IgD-negative memory B cell (primary cell): ENCODE data around the gene MOB1B. TPM values are rescaled to one million over a fixed set of nuclear protein-coding genes. Genes with fewer than 3 reads are reported as not detected.
"Not testable (repeated sequence)": the region's sequence is repeated elsewhere in the genome, so short reads cannot be mapped to it uniquely, and the experiment has no call there.

Source experiments
- H3K27ac Mint-ChIP-seq, 3 donors: one replicate each; pipeline ENCODE4 v1.8.0; 2020 to 2022; ENCODE audit warnings: mild to moderate bottlenecking in 3 of 3, mixed read lengths in 3 of 3, moderate library complexity in 1 of 3
- H3K27me3 Mint-ChIP-seq: one replicate; pipeline ENCODE4 v1.8.0; 2021; ENCODE audit warnings: mixed read lengths
- H3K36me3 Mint-ChIP-seq: one replicate; pipeline ENCODE4 v1.8.0; 2020; ENCODE audit warnings: mild to moderate bottlenecking, mixed read lengths
- H3K4me1 Mint-ChIP-seq, 3 donors: one replicate each; pipeline ENCODE4 v1.8.0; 2020 to 2022; ENCODE audit warnings: mixed read lengths in 3 of 3, mild to moderate bottlenecking in 1 of 3
- H3K4me3 Mint-ChIP-seq, 4 donors: one replicate each; pipeline ENCODE4 v1.8.0; 2020 to 2022; ENCODE audit warnings: mild to moderate bottlenecking in 4 of 4, mixed read lengths in 4 of 4, moderate library complexity in 3 of 4
- H3K9me3 Mint-ChIP-seq, 3 donors: one replicate each; pipeline ENCODE4 v1.8.0; 2020 to 2021; ENCODE audit warnings: mixed read lengths in 3 of 3, mild to moderate bottlenecking in 1 of 3
- polyA plus RNA-seq: library from polyadenylated mRNA; unstranded; fragments of 300-500 nt; fragmentation: Illumina TruSeq; gene quantifications from one replicate; pipeline ENCODE4 v1.2.3, GENCODE V29; 2021

The MOB1B gene
- polyA plus RNA-seq, 1 donor from 2014 or later, result 0.88 TPM

GRCh38 chr4:71027611-71028010 is 125.4 kb downstream of the MOB1B start:
- no peak overlapping the region for H3K4me3 Mint-ChIP-seq
- H3K36me3 Mint-ChIP-seq, result peaks cover 13% of the 10 kb centered on the region
- H3K27ac Mint-ChIP-seq, result no peak overlapping the region

GRCh38 chr4:71029504-71029903 is 127.3 kb downstream of the MOB1B start:
- Mint-ChIP-seq H3K27me3 (no peaks in the 10 kb centered on the region), H3K36me3 (peaks cover 13% of the 10 kb centered on the region), H3K9me3 (no peaks in the 10 kb centered on the region), H3K4me3 (no peak overlapping the region), H3K4me1 (peaks cover 0 to 2% (median 0%) of the 10 kb centered on the region in 3 donors), H3K27ac (no peak overlapping the region)

More at GRCh38 chr4:71027611-71028010, 125.4 kb downstream of the MOB1B start:
- no peaks in the 10 kb centered on the region for H3K27me3 Mint-ChIP-seq
- H3K9me3 Mint-ChIP-seq, result no peaks in the 10 kb centered on the region
- H3K4me1 Mint-ChIP-seq, result peaks cover 0 to 3% (median 2%) of the 10 kb centered on the region in 3 donors

GRCh38 chr4:71032106-71032505 is 129.9 kb downstream of the MOB1B start:
- H3K27me3 Mint-ChIP-seq, H3K27ac Mint-ChIP-seq, H3K9me3 Mint-ChIP-seq, H3K4me3 Mint-ChIP-seq, H3K4me1 Mint-ChIP-seq, H3K36me3 Mint-ChIP-seq: not testable (repeated sequence)

Other genes starting within 250 kb of the MOB1B start
- 1,651 TPM for gene JCHAIN, start 235.9 kb upstream of the MOB1B start, polyA plus RNA-seq
- 15.9 TPM for gene UTP3, start 213.8 kb upstream of the MOB1B start, polyA plus RNA-seq
- 16.8 TPM for gene RUFY3, start 180.4 kb upstream of the MOB1B start, polyA plus RNA-seq
- gene GRSF1, start 62.5 kb upstream of the MOB1B start, polyA plus RNA-seq, result 61.5 TPM
- 112 TPM for gene DCK, start 91.3 kb downstream of the MOB1B start, polyA plus RNA-seq